ENCODE data around the gene CREB3L2. TPM values are rescaled to one million over a fixed set of nuclear protein-coding genes. Genes with fewer than 3 reads are reported as not detected.

The CREB3L2 gene
- polyA plus RNA-seq, 1 experiment: 57.8 TPM

GRCh38 chr7:137953043-137953664 is 48.7 kb downstream of the CREB3L2 start:
- CTCF ChIA-PET: interaction anchor here (1.1 to 2.1 kb wide), 2 partner anchors 49 kb away, joined by 4 to 6 read pairs; partner anchors contain the start of gene CREB3L2
- H3K4me3 ChIP-seq (ENCODE audit: low read depth, low read length): peak overlapping the region; percentile 8; the same call in 1 of the 2 replicates
- no peaks in the 10 kb centered on the region for H3K27me3 ChIP-seq (ENCODE audit: control insufficient read depth, insufficient read depth, low read length)
- H3K9me3 ChIP-seq (ENCODE audit: control insufficient read depth, insufficient read depth, low read length): no peaks in the 10 kb centered on the region
- POLR2A ChIA-PET: interaction anchor here (0.6 to 2.6 kb wide), 9 partner anchors 10 to 49 kb away, joined by 3 to 32 read pairs (median 7); partner anchors contain the start of gene CREB3L2
- peak overlapping the region; percentile 92 for H3K27ac ChIP-seq (ENCODE audit: low read depth, low read length)
- DNase-seq (ENCODE audit: low read depth, low spot score): peak; percentile 93
- TF ChIP-seq CTCF (IDR thresholded peaks at IDR 0.05; ENCODE audit: low read depth, low read length): no peak

- Histone ChIP-seq H3K27me3 (ENCODE audit: control insufficient read depth, insufficient read depth, low read length) (no peaks in the 10 kb centered on the region), H3K9me3 (ENCODE audit: control insufficient read depth, insufficient read depth, low read length) (no peaks in the 10 kb centered on the region), H3K4me3 (ENCODE audit: low read depth, low read length) (no peak overlapping the region), H3K27ac (ENCODE audit: low read depth, low read length) (peak overlapping the region; percentile 74)
- DNase-seq (ENCODE audit: low read depth, low spot score): no peak
- ChIA-PET POLR2A (interaction anchor here (0.6 to 2.6 kb wide), 8 partner anchors 9 to 49 kb away, joined by 3 to 32 read pairs (median 8); partner anchors contain the start of gene CREB3L2), CTCF (interaction anchor here (2.1 kb wide), 1 partner anchor 50 kb away, joined by 6 read pairs; the partner anchor contains the start of gene CREB3L2)
- TF ChIP-seq CTCF (IDR thresholded peaks at IDR 0.05; ENCODE audit: low read depth, low read length): no peak
These were observed 49.5 kb downstream of the CREB3L2 start for GRCh38 chr7:137952426-137952805.

- H3K4me3 ChIP-seq (ENCODE audit: low read depth, low read length): no peak overlapping the region
- no peaks in the 10 kb centered on the region for H3K9me3 ChIP-seq (ENCODE audit: control insufficient read depth, insufficient read depth, low read length)
- POLR2A ChIA-PET: interaction anchor here (0.6 kb wide), 1 partner anchor 48 kb away, joined by 4 read pairs; no protein-coding TSS in a partner anchor
- no peak for DNase-seq (ENCODE audit: low read depth, low spot score)
- H3K27ac ChIP-seq (ENCODE audit: low read depth, low read length): peak overlapping the region; percentile 74
- no peaks in the 10 kb centered on the region for H3K27me3 ChIP-seq (ENCODE audit: control insufficient read depth, insufficient read depth, low read length)
- CTCF ChIA-PET: interaction anchor here (1.0 kb wide), 1 partner anchor 15 kb away, joined by 3 read pairs; no protein-coding TSS in a partner anchor
- TF ChIP-seq CTCF (IDR thresholded peaks at IDR 0.05; ENCODE audit: low read depth, low read length): no peak
These were observed 50.0 kb downstream of the CREB3L2 start for GRCh38 chr7:137951700-137952425.

GRCh38 chr7:137950967-137951366 is 50.9 kb downstream of the CREB3L2 start:
- Histone ChIP-seq H3K9me3 (ENCODE audit: control insufficient read depth, insufficient read depth, low read length) (no peaks in the 10 kb centered on the region), H3K27me3 (ENCODE audit: control insufficient read depth, insufficient read depth, low read length) (no peaks in the 10 kb centered on the region), H3K4me3 (ENCODE audit: low read depth, low read length) (no peak overlapping the region), H3K27ac (ENCODE audit: low read depth, low read length) (no peak overlapping the region)
- ChIA-PET CTCF (interaction anchor here (0.8 to 1.6 kb wide), 3 partner anchors 16 to 294 kb away, joined by 3 to 11 read pairs (median 3); partner anchors contain the start of gene CREB3L2), POLR2A (no interaction called here)
- DNase-seq (ENCODE audit: low read depth, low spot score): no peak
- TF ChIP-seq CTCF (IDR thresholded peaks at IDR 0.05; ENCODE audit: low read depth, low read length): no peak

- no peaks in the 10 kb centered on the region for H3K27me3 ChIP-seq (ENCODE audit: control insufficient read depth, insufficient read depth, low read length)
These were observed 51.6 kb downstream of the CREB3L2 start for GRCh38 chr7:137950263-137950621.

More at GRCh38 chr7:137950263-137950621, 51.6 kb downstream of the CREB3L2 start:
- no peak overlapping the region for H3K27ac ChIP-seq (ENCODE audit: low read depth, low read length)
- no peak overlapping the region for H3K4me3 ChIP-seq (ENCODE audit: low read depth, low read length)
- no peak for TF ChIP-seq CTCF (IDR thresholded peaks at IDR 0.05; ENCODE audit: low read depth, low read length)
- CTCF ChIA-PET: interaction anchor here (1.6 kb wide), 1 partner anchor 52 kb away, joined by 11 read pairs; the partner anchor contains the start of gene CREB3L2
- DNase-seq (ENCODE audit: low read depth, low spot score): no peak
- no peaks in the 10 kb centered on the region for H3K9me3 ChIP-seq (ENCODE audit: control insufficient read depth, insufficient read depth, low read length)
- POLR2A ChIA-PET: no interaction called here

Data from AG04450 (cell line).